IMR-90 (cell line): Measurements from ENCODE around the gene GPSM1. TPM values are rescaled to one million over a fixed set of nuclear protein-coding genes. Genes with fewer than 3 reads are reported as not detected.

ENCODE experiments used
- ATAC-seq: fragments of 200-7000 bp; cut with Tn5 transposase; 2 replicates; pipeline ENCODE4 v1.9.1; 2020; ENCODE audit warnings: low read depth, mild to moderate bottlenecking, moderate library complexity
- BruUV-seq: library from RNA; stranded (reverse); fragments of 400-500 nt; replicated peaks from 2 replicates; lab custom pipeline; 2021; lab: Mats Ljungman, UMichigan
- CTCF ChIA-PET: fragments of 300-600 bp; formaldehyde crosslinking; extraction: SDS; loops from one replicate; lab custom pipeline; 2021; ENCODE audit warnings: antibody characterized with exemption; lab: Yijun Ruan, JAX
- POLR2A ChIA-PET: fragments of 300-600 bp; sonication (Branson Sonifier 250); formaldehyde crosslinking; loops from one replicate; lab custom pipeline; 2022; ENCODE audit warnings: antibody characterized with exemption; ENCODE audit not compliant: unreplicated experiment; lab: Charles Lee
- DNase-seq: peaks from one replicate; pipeline ENCODE4 v3.0.0; 2013
- H2AFZ ChIP-seq: replicated peaks from 2 replicates; pipeline ENCODE3; 2013; ENCODE audit warnings: low read length, mild to moderate bottlenecking; ENCODE audit not compliant: poor library complexity
- H2AK5ac ChIP-seq: 2 replicates; pipeline ENCODE4 v1.6.1; 2013; ENCODE audit warnings: low read depth, low read length, inconsistent platforms
- H2AK9ac ChIP-seq: replicated peaks from 2 replicates; pipeline ENCODE3; 2013; ENCODE audit warnings: mild to moderate bottlenecking, low read depth, low read length, moderate library complexity; ENCODE audit not compliant: poor library complexity
- H2BK120ac ChIP-seq: 2 replicates; pipeline ENCODE4 v1.6.1; 2013; ENCODE audit warnings: low read depth, low read length, inconsistent platforms
- H2BK15ac ChIP-seq: 3 replicates; pipeline ENCODE4 v1.6.1; 2013; ENCODE audit warnings: low read depth, low read length, inconsistent platforms
- H2BK20ac ChIP-seq: 2 replicates; pipeline ENCODE4 v1.6.1; 2013; ENCODE audit warnings: low read depth, mild to moderate bottlenecking, inconsistent platforms, low read length, moderate library complexity
- H2BK5ac ChIP-seq: 2 replicates; pipeline ENCODE4 v1.6.1; 2013; ENCODE audit warnings: mild to moderate bottlenecking, low read depth, low read length, inconsistent platforms; ENCODE audit not compliant: poor library complexity, severe bottlenecking
- H3K14ac ChIP-seq: replicated peaks from 2 replicates; pipeline ENCODE4 v1.6.1; 2013; ENCODE audit warnings: low read depth, low read length, inconsistent platforms
- H3K18ac ChIP-seq: 2 replicates; pipeline ENCODE4 v1.6.1; 2013; ENCODE audit warnings: low read depth, low read length, control low read depth
- H3K23ac ChIP-seq: 2 replicates; pipeline ENCODE4 v1.6.1; 2013; ENCODE audit warnings: low read depth, low read length, inconsistent platforms
- H3K27ac ChIP-seq: 2 replicates; pipeline ENCODE4 v1.5.1; 2013; ENCODE audit warnings: mild to moderate bottlenecking, control low read depth, low read length; ENCODE audit not compliant: insufficient read depth
- H3K27me3 ChIP-seq: 2 replicates; pipeline ENCODE4 v1.6.1; 2013; ENCODE audit warnings: low read length; ENCODE audit not compliant: control insufficient read depth, insufficient read depth
- H3K36me3 ChIP-seq: 2 replicates; pipeline ENCODE4 v1.6.1; 2013; ENCODE audit warnings: low read length, mixed read lengths; ENCODE audit not compliant: control insufficient read depth, insufficient read depth
- H3K4ac ChIP-seq: 2 replicates; pipeline ENCODE4 v1.6.1; 2013; ENCODE audit warnings: low read depth, low read length, inconsistent platforms
- H3K4me1 ChIP-seq: 2 replicates; pipeline ENCODE4 v1.6.1; 2013; ENCODE audit warnings: low read length, mixed read lengths; ENCODE audit not compliant: control insufficient read depth, insufficient read depth
- H3K4me2 ChIP-seq: 2 replicates; pipeline ENCODE4 v1.6.1; 2013; ENCODE audit warnings: low read depth, mild to moderate bottlenecking, control low read depth, low read length, moderate library complexity
- H3K4me3 ChIP-seq: 2 replicates; pipeline ENCODE4 v1.5.1; 2013; ENCODE audit warnings: low read depth, mild to moderate bottlenecking, control low read depth, low read length, moderate library complexity; ENCODE audit not compliant: insufficient read depth
- H3K56ac ChIP-seq: 2 replicates; pipeline ENCODE4 v1.6.1; 2013; ENCODE audit warnings: low read length, inconsistent platforms; ENCODE audit not compliant: insufficient read depth; ENCODE audit errors: extremely low read depth
- H3K79me1 ChIP-seq, 2 experiments: 2 replicates each; pipeline ENCODE4 v1.6.1; 2013; ENCODE audit warnings: low read length in 2 of 2, inconsistent platforms in 1 of 2, low read depth in 1 of 2
- H3K9ac ChIP-seq: 2 replicates; pipeline ENCODE4 v1.6.1; 2013; ENCODE audit warnings: low read depth, low read length, control low read depth
- H3K9me1 ChIP-seq: 2 replicates; pipeline ENCODE4 v1.6.1; 2013; ENCODE audit warnings: low read length, inconsistent platforms; ENCODE audit not compliant: insufficient read depth
- H3K9me3 ChIP-seq: 2 replicates; pipeline ENCODE4 v1.6.1; 2013; ENCODE audit warnings: low read length; ENCODE audit not compliant: control insufficient read depth, insufficient read depth
- H4K20me1 ChIP-seq: 2 replicates; pipeline ENCODE4 v1.6.1; 2013; ENCODE audit warnings: low read length, inconsistent platforms; ENCODE audit not compliant: insufficient read depth
- H4K5ac ChIP-seq: 2 replicates; pipeline ENCODE4 v1.6.1; 2013; ENCODE audit warnings: mild to moderate bottlenecking, low read depth, low read length, control low read depth
- H4K8ac ChIP-seq, 2 experiments: 2 replicates each; pipeline ENCODE4 v1.6.1; 2013; ENCODE audit warnings: low read depth in 2 of 2, low read length in 2 of 2, control low read depth in 1 of 2, inconsistent platforms in 1 of 2
- H4K91ac ChIP-seq: 2 replicates; pipeline ENCODE4 v1.6.1; 2013; ENCODE audit warnings: low read depth, low read length, inconsistent platforms; ENCODE audit not compliant: insufficient read depth
- CEBPB ChIP-seq: IDR thresholded peaks from 2 replicates; pipeline ENCODE4 v1.6.1; 2012; ENCODE audit warnings: low read depth, low read length, improper control_type of control experiment
- MAZ ChIP-seq: IDR thresholded peaks from 2 replicates; pipeline ENCODE4 v1.6.1; 2012; ENCODE audit warnings: low read depth, mild to moderate bottlenecking, low read length, improper control_type of control experiment, moderate library complexity, borderline replicate concordance
- RCOR1 ChIP-seq: IDR thresholded peaks from 2 replicates; pipeline ENCODE4 v1.6.1; 2012; ENCODE audit warnings: mild to moderate bottlenecking, low read length, improper control_type of control experiment; ENCODE audit not compliant: insufficient replicate concordance
- WGBS, 2 experiments: methylation state at CpG; one replicate each; pipeline versions ENCODE4 v1.1.5 to v1.1.7; 2013; ENCODE audit warnings: missing lambda C conversion rate in 2 of 2; ENCODE audit not compliant: insufficient read length in 1 of 2; ENCODE audit errors: extremely low coverage in 2 of 2; 5-methylcytosine and 5-hydroxymethylcytosine counted together
- dilution Hi-C: fragments of 300-500 bp; cut with HindIII; formaldehyde crosslinking; loops from one replicate; pipeline ENCODE4 v1.14.3; 2018; ENCODE audit warnings: low sequenced_read_pairs; ENCODE audit not compliant: unreplicated experiment
- in situ Hi-C: fragments of 300-500 bp; cut with MboI; formaldehyde crosslinking; loops from 3 replicates; pipeline ENCODE4 v1.14.3; 2019; ENCODE audit warnings: low sequenced_read_pairs, inconsistent platforms, mixed read lengths
- intact Hi-C: fragments of 100-400 bp; cut with micrococcal nuclease; formaldehyde crosslinking; loops from 2 replicates; pipeline ENCODE4 v1.10.0; 2022
- polyA plus RNA-seq, 3 experiments: library from polyadenylated mRNA; depleted of rRNA; stranded (reverse); fragments of >200 nt; gene quantifications; 2 replicates each; pipeline ENCODE4 v1.2.3, GENCODE V29; 2012; ENCODE audit warnings: low replicate concordance in 1 of 3
- total RNA-seq: library from RNA; depleted of rRNA; stranded (reverse); fragments of >200 nt; gene quantifications from 2 replicates; pipeline ENCODE4 v1.2.3, GENCODE V29; 2012

The GPSM1 gene
- total and polyA plus RNA-seq, 2 of the 4 experiments (the other 2 are of a cell fraction): 28.7 to 71.2 TPM

GRCh38 chr9:136353757-136354488, 26.6 kb downstream of the GPSM1 start (continued):
- no peak for TF ChIP-seq CEBPB

GRCh38 chr9:136354592-136355085, 27.3 kb downstream of the GPSM1 start:
- intact Hi-C loops (no loop called here), dilution Hi-C loops (no loop called here), in situ Hi-C loops (no loop called here)
- Histone ChIP-seq H3K27ac (peak overlapping the region; percentile 19; the same call in 1 of the 2 replicates), H4K8ac (peak overlapping the region in 1 of 2 experiments; percentile 1; a peak in 1 of 4 replicates), H4K5ac (no peak overlapping the region), H3K9me3 (no peaks in the 10 kb centered on the region), H3K56ac (no peak overlapping the region; the same call in 1 of the 2 replicates), H3K14ac (peak overlapping the region; percentile 79), H2BK20ac (no peak overlapping the region; the same call in 1 of the 2 replicates), H3K23ac (0 out of 2 replicates have a peak overlapping the region, but pooled peaks have one; percentile 49), H3K9ac (no peak overlapping the region), H3K36me3 (peaks cover 66% of the 10 kb centered on the region), H2BK5ac (peak overlapping the region; percentile 71), H2BK120ac (peak overlapping the region; percentile 5), H3K4ac (peak overlapping the region; percentile 83), H4K20me1 (peaks cover 34% of the 10 kb centered on the region), H3K27me3 (no peaks in the 10 kb centered on the region), H3K4me2 (no peak overlapping the region), H2AK9ac (peak overlapping the region; percentile 95), H2AFZ (peak overlapping the region; percentile 47), H3K9me1 (peaks cover 3% of the 10 kb centered on the region; the same call in 1 of the 2 replicates), H2AK5ac (peak overlapping the region; percentile 90), H2BK15ac (no peak overlapping the region), H4K91ac (peak overlapping the region; percentile 72), H3K79me1 (peaks cover 0 to 39% of the 10 kb centered on the region in 2 experiments; a peak in 2 of 4 replicates), H3K4me1 (peaks cover 23% of the 10 kb centered on the region), H3K4me3 (no peak overlapping the region), H3K18ac (no peak overlapping the region)
- TF ChIP-seq RCOR1: no peak
- 0 out of 2 replicates have a peak, but pooled peaks have one; percentile 15 for TF ChIP-seq MAZ
- ATAC-seq (peak; percentile 49), DNase-seq (peak; percentile 27)
- BruUV-seq: no TSS peak
- WGBS, 2 experiments: 51% methylated on average over 12 of the region's 17 CpGs; no CpG with 5 or more reads in 1 of the 2 experiments
- ChIA-PET POLR2A (no interaction called here), CTCF (no interaction called here)
